CD4-positive, alpha-beta T cell treated with Interleukin-1 beta for 1 hour (primary cell): ENCODE data around the gene NOP9.

ENCODE experiments used
- DNase-seq, 2 donors: peaks; one replicate each; pipeline ENCODE4 v3.0.0-alpha.2; 2020 to 2022

The NOP9 gene

DNA sequence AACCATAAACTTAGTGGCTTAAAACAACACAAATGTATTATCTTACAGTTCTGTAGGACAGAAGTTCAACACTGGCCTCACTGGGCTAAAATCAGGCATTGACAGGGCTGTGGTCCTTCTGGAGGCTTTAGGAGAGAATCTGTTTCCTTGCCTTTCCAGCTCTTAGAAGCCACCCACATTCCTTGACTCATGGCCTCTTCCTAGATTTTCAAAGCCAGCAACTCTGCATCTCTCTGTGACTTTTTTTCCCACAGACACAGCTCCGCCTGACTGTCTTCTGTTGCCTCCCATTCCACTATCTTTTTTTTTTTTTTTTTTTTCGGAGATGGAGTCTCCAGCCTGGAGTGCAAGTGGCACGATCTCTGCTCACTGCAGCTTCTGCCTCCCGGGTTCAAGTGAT lies 56.6 kb downstream of the NOP9 start:
- DNase-seq, result no peak
